Mesodermal cell (in vitro differentiated cells): ENCODE data around the gene CD93.

ENCODE experiments used
- H3K27ac ChIP-seq: 2 replicates; pipeline ENCODE4 v1.7.0; 2013; ENCODE audit warnings: mild to moderate bottlenecking, low read depth, low read length, moderate library complexity; ENCODE audit not compliant: severe bottlenecking
- H3K36me3 ChIP-seq: 2 replicates; pipeline ENCODE4 v1.7.1; 2013; ENCODE audit warnings: mild to moderate bottlenecking, low read length, moderate library complexity; ENCODE audit not compliant: control insufficient read depth, insufficient read depth
- H3K4me1 ChIP-seq: one replicate; pipeline ENCODE4 v1.7.1; 2013; ENCODE audit warnings: mild to moderate bottlenecking, low read length; ENCODE audit not compliant: insufficient read depth, control insufficient read depth, poor library complexity, severe bottlenecking
- H3K4me3 ChIP-seq: 2 replicates; pipeline ENCODE4 v1.7.0; 2013; ENCODE audit warnings: low read length, control low read depth, mild to moderate bottlenecking; ENCODE audit not compliant: insufficient read depth, poor library complexity, severe bottlenecking; ENCODE audit errors: extremely low read depth
- H3K9me3 ChIP-seq: 2 replicates; pipeline ENCODE4 v1.7.1; 2013; ENCODE audit warnings: mild to moderate bottlenecking, low read length, moderate library complexity; ENCODE audit not compliant: control insufficient read depth
- WGBS, 2 experiments: methylation state at CpG; one replicate each; pipeline ENCODE4 v1.1.5; 2013; ENCODE audit warnings: missing lambda C conversion rate in 2 of 2; ENCODE audit not compliant: insufficient coverage in 2 of 2; 5-methylcytosine and 5-hydroxymethylcytosine counted together

Gene CD93

DNA sequence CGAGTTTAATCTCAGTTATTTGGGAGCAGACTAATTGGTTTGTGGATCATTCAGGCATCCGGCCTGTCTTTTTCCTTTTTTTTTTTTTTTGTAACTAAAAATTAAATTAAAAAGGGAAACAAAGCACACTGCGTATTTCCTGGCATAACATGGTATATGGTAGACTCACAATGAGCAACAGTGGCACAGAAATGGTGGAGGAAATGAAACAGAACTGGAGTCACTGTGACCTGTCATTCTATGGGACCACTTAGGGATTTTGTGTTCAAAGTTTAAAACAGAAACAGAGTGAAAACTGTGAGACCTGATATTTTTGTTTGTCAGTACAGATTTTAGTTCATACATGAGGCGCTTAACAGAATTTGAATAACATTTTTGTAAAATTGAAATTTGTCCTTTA, 4.8 kb upstream of the CD93 start:
- Histone ChIP-seq H3K4me1 (no peaks in the 10 kb centered on the region), H3K4me3 (no peak overlapping the region), H3K27ac (no peak overlapping the region), H3K36me3 (no peaks in the 10 kb centered on the region), H3K9me3 (no peaks in the 10 kb centered on the region)
- WGBS, 2 experiments: 100% methylated on average over 1 to 2 of the region's 4 CpGs

DNA sequence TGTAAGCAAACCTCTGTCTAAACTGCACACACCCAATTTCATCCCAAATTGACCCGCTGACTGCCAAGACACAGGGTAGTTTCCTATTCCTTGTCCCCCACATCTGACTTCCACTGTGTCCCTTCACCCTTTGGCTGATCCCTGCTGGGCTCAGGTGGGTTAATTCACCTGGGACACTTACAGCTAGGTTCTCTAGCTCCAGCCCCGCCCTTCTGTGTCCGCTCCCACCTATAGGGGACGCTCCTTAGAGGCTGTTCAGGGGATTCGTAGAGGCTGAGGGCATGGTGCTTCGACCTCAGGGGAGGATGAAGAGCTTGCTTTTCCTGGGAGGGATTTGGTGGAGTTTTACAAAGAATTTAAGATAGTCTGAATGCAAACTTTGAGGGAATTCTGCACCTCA, 4.0 kb upstream of the CD93 start:
- no peaks in the 10 kb centered on the region for H3K4me1 ChIP-seq
- no peak overlapping the region for H3K4me3 ChIP-seq
- 72 to 78% methylated on average over 4 of the region's 6 CpGs for WGBS, 2 experiments

DNA sequence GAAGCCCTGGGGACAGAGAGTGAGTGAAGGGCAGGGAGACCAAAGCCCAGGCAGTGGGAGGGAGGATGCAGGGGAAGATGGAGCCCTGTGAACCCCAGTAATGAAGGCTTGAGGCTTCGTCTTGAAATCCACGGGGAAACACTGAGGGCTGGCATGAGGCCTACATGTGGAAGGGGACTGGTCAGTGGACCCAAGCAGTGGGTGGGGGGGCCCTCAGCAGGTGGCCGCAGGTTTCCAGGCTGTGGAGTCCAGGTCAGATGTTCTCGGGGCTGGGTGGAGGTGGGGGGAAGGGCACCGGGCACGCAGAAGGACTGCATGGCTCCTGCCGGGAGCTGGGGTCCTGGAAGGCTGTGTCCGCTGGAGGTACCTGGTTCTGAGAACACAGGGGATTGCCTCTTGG, 2.7 kb upstream of the CD93 start:
- no peak overlapping the region for H3K4me3 ChIP-seq
- WGBS, 2 experiments: 97 to 100% methylated on average over 7 to 8 of the region's 8 CpGs
- no peaks in the 10 kb centered on the region for H3K36me3 ChIP-seq
- no peak overlapping the region for H3K27ac ChIP-seq
- H3K9me3 ChIP-seq: no peaks in the 10 kb centered on the region
- no peaks in the 10 kb centered on the region for H3K4me1 ChIP-seq

More for the DNA sequence above, 4.0 kb upstream of the CD93 start:
- H3K36me3 ChIP-seq: no peaks in the 10 kb centered on the region
- no peak overlapping the region for H3K27ac ChIP-seq
- H3K9me3 ChIP-seq: no peaks in the 10 kb centered on the region

DNA sequence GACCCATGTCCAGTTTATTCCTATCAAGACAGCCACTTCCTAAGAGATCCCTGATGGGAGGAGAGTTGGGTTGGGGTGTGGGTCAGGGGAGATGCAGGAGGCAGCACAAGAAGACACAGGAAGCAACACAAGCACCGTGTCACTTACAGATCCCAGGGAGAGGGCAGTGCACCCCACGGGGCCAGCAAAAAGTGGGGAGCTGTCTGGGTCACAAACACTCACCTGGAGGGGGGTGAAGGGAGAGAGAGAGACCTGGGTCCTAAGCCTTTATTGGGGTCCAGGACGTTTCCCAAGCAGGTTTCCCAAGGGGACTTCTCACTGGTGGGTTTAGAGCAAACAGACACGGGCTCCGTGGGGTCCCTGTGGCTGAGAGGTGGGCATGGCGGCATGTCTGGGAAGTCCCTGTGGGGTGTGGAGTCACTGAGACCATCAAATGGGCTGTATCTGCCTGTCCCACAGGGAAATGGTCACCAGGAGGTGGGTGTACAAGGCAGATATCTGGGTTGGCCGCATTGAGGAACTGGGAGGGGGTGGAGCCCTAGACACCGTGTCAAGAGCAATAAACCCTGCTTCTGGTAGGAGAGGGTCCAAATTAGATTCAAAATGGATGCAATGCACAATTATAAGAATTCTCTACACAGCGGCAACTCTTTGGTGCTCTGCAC, 1.6 kb upstream of the CD93 start:
- H3K36me3 ChIP-seq: no peaks in the 10 kb centered on the region
- no peak overlapping the region for H3K4me3 ChIP-seq
- H3K9me3 ChIP-seq: no peaks in the 10 kb centered on the region
- WGBS, 2 experiments: 94 to 98% methylated on average over 6 to 7 of the region's 9 CpGs
- no peaks in the 10 kb centered on the region for H3K4me1 ChIP-seq
- H3K27ac ChIP-seq: no peak overlapping the region

DNA sequence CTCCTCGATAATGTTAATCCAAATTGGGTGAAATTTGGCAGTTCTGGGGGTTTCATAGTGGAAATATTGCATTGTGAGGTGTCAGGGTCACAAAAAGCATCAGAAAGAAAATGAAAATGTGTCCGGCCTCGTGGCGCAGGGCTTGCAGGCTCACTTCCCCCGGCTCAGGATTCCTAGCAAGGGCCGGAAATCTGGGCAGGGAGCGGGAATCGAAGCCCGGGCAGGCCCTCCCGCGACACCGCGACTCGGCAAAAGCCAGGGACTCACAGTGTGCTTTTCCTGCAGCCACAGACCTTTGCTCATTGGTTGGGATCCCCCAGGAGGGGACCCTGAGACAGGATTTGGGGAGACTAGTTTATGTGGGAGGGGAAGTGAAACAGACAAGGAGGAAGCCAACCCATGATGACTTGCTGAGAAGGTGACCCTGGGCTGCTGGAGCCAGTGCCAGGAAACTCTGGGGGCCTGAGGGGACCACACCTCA, 847 bp upstream of the CD93 start:
- WGBS, 2 experiments: 81 to 89% methylated on average over 12 of the region's 14 CpGs
- H3K9me3 ChIP-seq: no peaks in the 10 kb centered on the region
- no peak overlapping the region for H3K27ac ChIP-seq
- peaks cover 7% of the 10 kb centered on the region for H3K4me1 ChIP-seq
- no peak overlapping the region for H3K4me3 ChIP-seq
- no peaks in the 10 kb centered on the region for H3K36me3 ChIP-seq

DNA sequence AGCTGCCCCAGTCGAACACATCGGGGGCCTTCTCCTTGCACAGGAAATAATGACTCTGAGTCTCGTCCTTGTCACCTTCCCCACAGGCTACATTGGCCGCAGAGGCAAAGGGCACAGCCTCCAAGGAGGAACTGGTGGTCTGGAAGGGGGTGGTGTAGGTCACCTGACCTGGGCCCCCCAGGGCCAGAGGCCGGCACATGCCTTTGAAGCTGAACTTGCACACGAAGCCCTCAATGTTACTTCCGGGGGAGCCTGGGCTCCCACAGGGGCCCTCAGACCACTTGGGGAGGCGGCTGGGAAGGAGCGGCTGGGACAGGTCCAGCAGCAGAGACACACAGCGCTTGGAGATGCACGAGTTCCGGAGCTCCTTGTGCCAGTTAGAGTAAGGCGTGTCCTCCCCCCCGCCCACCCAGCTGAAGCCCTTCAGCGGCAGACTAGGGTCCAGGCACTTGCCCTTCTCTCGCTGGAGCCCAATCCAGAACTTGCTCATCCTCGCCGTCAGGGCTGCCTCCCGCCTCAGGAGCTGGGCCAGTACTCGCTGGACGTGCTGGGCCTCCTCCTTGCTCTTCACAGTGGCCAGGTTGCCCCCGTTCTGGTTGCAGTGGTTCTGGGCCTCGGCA, 578 bp downstream of the CD93 start:
- H3K9me3 ChIP-seq: no peaks in the 10 kb centered on the region
- H3K4me3 ChIP-seq: no peak overlapping the region
- peaks cover 9% of the 10 kb centered on the region for H3K4me1 ChIP-seq
- H3K27ac ChIP-seq: no peak overlapping the region
- no peaks in the 10 kb centered on the region for H3K36me3 ChIP-seq
- WGBS, 2 experiments: 93% methylated on average over 21 of the region's 23 CpGs

DNA sequence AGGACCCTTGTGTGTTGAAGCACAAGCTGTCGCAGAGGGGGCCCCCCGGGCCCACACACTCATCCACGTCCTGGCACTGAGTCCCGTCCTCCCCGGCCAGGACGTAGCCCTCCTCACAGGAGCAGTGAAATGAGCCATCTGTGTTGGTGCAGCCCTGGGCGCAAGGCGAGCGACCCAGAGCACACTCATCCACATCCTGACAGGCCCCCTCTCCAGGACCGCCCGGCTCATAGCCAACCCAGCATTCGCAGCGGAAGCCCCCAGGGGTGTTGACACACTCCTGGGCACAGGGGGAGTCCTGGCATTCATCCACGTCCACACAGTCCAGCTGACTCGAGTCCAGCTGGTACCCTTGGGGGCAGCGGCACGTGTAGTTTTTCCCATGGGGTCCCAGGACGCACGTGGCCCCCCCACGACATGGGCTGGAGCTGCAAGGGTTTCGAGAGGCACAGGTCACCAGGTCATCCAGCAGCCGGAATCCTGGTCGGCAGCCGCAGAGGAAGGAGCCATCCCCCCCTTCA, 1.2 kb downstream of the CD93 start:
- Histone ChIP-seq H3K4me3 (no peak overlapping the region), H3K4me1 (peaks cover 9% of the 10 kb centered on the region), H3K27ac (no peak overlapping the region), H3K9me3 (no peaks in the 10 kb centered on the region), H3K36me3 (no peaks in the 10 kb centered on the region)
- WGBS, 2 experiments: 95 to 98% methylated on average over 19 to 24 of the region's 24 CpGs

DNA sequence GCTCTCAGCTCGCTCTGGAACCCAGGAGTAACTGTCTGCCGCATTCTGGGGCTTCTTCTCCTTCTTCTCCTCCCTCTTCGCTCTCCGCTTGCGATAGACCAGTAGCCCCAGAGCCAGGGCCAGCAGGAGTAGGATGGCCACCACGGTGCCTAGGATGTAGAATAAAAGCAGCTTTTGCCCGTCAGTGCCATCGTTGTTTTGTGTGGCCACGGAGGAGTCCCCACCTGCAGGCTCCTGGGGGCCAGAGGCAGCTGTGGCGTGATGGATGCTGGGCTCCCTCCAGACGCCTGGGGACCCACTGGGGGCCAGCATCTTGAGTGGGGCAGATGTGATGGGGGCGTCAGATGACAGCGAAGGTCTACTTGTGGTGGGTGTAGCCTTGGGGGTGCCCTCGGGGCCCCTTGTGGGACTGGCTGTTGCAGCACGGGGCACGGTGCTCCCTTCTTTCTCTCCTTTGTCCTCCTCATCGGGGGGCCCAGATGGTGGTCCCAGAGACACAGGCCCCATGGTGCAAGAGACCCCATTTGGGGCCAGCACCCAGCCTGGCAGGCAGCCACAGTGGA, 1.8 kb downstream of the CD93 start:
- H3K9me3 ChIP-seq: no peaks in the 10 kb centered on the region
- peaks cover 9% of the 10 kb centered on the region for H3K4me1 ChIP-seq
- no peak overlapping the region for H3K27ac ChIP-seq
- 93 to 97% methylated on average over 9 to 17 of the region's 17 CpGs for WGBS, 2 experiments
- no peaks in the 10 kb centered on the region for H3K36me3 ChIP-seq
- no peak overlapping the region for H3K4me3 ChIP-seq

DNA sequence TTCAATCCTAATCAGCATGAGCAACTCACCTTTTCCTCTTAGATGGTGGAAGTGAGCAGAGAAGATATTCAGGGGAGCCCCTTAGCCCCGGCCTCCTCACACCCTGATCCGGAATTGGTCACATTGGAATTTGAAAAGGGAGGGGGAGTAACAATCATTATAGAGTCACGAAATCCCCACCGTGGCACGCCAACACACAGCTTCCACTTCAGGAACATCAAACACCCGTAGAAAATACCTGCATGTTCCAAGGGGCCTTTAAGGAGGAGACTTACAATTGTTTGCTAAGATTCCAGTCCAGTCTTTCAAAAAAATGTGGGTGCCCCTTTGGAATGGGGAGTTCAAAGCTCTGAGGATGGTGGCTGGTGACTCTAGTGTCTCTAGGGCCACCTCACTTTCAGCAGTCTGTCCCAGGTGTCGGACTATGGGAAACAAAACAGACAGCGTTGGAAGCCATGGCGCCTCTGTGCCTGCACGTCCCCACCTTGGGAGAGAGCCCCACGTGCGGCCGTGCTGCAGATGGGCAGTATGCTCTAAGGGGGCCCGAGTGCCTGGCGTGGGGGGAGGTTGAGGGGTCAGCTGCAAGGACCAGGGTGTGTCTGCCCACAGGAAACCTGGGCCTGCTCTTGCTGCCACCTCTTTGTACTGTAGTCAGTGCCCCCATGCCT, 2.4 kb downstream of the CD93 start:
- H3K27ac ChIP-seq: no peak overlapping the region
- no peaks in the 10 kb centered on the region for H3K9me3 ChIP-seq
- H3K4me1 ChIP-seq: peaks cover 11% of the 10 kb centered on the region
- no peaks in the 10 kb centered on the region for H3K36me3 ChIP-seq
- no peak overlapping the region for H3K4me3 ChIP-seq
- WGBS, 2 experiments: 92 to 96% methylated on average over 8 to 9 of the region's 15 CpGs

DNA sequence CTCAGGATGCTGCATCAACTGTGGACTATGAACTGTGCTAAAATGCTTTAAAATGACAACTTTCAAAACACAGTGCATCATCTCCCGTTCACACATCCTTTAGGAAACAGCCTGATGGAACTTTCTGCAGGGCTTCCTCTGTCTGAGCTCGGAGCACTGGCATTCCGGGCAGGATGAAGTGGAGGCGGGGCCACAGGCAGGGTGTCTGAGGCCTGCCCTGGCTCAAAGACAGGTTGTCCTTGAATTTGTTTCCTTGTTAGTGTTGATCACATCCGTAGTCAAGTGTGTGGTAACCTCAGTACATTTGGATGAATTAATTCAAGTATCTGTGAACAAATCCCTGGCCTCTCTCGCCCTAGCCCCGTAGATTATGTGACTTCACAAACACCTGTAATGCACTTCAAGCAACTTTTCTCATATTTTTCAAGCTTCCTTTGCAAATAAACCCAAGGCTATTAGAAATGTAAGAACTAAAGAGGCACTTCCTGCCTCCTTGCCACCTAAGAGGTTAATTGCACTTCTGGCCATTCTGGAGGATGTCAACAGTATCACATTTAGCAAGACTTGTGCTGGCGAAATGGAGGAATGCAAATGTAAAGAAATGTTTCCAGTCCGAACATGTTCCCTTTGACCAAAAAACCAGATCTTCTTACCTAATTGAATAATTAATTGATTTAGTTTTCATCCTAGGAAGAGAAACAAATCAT, 3.1 kb downstream of the CD93 start:
- Histone ChIP-seq H3K4me3 (no peak overlapping the region), H3K36me3 (no peaks in the 10 kb centered on the region), H3K4me1 (peaks cover 16% of the 10 kb centered on the region), H3K27ac (no peak overlapping the region), H3K9me3 (no peaks in the 10 kb centered on the region)
- 42 to 51% methylated on average over 3 to 7 of the region's 9 CpGs for WGBS, 2 experiments
